Central memory CD8-positive, alpha-beta T cell (primary cell): Measurements from ENCODE around the gene CUBN.
A peak's percentile ranks its signal among the peaks of the same experiment; 100 is the strongest.

Source experiments
- ATAC-seq: fragments of 150-1000 bp; cut with Tn5 transposase; replicated peaks from 2 replicates; pipeline ENCODE4 v1.10.0; 2022; ENCODE audit warnings: mild to moderate bottlenecking, moderate FRiP score, moderate number of reproducible peaks; ENCODE audit not compliant: poor library complexity, severe bottlenecking; ENCODE audit errors: extremely low read depth
- DNase-seq, 2 donors: peaks; one replicate each; pipeline ENCODE4 v3.0.0; 2021; ENCODE audit warnings: low spot score in 2 of 2
- H3K27ac Mint-ChIP-seq: one replicate; pipeline ENCODE4 v1.8.0; 2022; ENCODE audit warnings: low read depth, mild to moderate bottlenecking, moderate library complexity, mixed read lengths
- H3K27me3 Mint-ChIP-seq: one replicate; pipeline ENCODE4 v1.8.0; 2022; ENCODE audit warnings: mixed read lengths
- H3K36me3 Mint-ChIP-seq: one replicate; pipeline ENCODE4 v1.8.0; 2022; ENCODE audit warnings: mild to moderate bottlenecking, moderate library complexity, mixed read lengths; ENCODE audit not compliant: insufficient read depth
- H3K4me1 Mint-ChIP-seq: one replicate; pipeline ENCODE4 v1.8.0; 2022; ENCODE audit warnings: mixed read lengths
- H3K4me3 Mint-ChIP-seq: one replicate; pipeline ENCODE4 v1.8.0; 2022; ENCODE audit warnings: mild to moderate bottlenecking, moderate library complexity, mixed read lengths
- H3K9me3 Mint-ChIP-seq: one replicate; pipeline ENCODE4 v1.8.0; 2022; ENCODE audit warnings: mixed read lengths

CUBN gene

DNA sequence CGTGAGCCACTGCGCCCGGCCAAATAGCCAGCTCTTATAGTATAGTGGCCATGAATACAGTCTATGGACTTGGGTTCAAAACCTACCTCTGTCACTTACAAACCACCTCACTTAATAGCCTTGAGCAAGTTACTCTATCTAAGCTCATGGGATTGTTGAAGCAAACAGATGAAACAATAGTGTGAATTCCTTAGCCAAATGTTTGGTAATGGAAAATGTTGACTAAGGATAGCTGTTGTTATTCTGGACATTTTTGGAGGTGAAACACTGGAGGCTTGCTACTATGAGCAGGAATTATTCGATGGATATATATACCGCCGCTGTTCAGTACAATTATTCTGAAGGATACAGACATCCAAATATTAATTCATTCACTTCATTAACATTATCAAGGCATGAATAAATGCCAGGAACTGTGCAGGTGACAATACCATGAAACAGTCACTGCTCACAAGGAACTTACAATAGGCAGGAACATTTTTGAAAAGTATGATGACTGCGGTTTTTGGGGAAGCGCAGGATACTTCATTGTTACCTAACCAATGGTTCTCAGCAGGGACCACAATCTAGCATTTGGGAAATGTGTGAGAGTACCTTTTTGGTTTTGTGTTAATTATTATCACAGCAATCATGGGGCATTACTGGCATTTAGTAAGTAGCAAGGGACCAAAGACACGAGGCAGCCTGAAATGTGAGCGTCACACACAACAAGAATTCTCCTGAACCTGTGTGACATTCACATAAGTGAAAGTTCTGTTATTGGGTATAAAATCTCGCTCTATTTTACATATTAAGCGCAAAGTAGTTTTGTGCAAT, 55.7 kb downstream of the CUBN start:
- H3K27ac Mint-ChIP-seq, result no peak overlapping the region
- peaks cover 2% of the 10 kb centered on the region for H3K36me3 Mint-ChIP-seq
- DNase-seq (no peak), ATAC-seq (no peak)
- H3K4me1 Mint-ChIP-seq, result no peaks in the 10 kb centered on the region
- H3K9me3 Mint-ChIP-seq, result no peaks in the 10 kb centered on the region
- no peaks in the 10 kb centered on the region for H3K27me3 Mint-ChIP-seq
- H3K4me3 Mint-ChIP-seq, result no peak overlapping the region

DNA sequence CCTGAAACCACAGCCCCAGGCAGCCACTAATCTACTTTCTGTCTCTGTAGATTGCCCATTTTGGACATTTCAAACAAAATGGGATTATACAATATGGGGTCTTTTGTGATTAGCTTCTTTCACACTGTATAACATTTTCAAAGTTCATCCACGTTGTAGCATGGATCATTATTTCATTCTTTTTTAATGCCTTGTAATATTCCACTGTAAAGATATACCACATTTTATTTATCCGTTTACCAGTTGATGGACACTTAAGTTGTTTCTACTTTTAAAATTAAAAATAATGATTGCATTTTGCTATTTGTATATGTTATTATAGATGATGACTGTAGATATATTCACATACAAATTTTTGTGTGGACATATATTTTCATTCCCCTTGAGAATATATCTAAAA, 60.7 kb downstream of the CUBN start:
- no peaks in the 10 kb centered on the region for H3K9me3 Mint-ChIP-seq
- H3K27ac Mint-ChIP-seq, result no peak overlapping the region
- H3K27me3 Mint-ChIP-seq, result no peaks in the 10 kb centered on the region
- ATAC-seq, result no peak
- no peak overlapping the region for H3K4me3 Mint-ChIP-seq
- no peak for DNase-seq
- peaks cover 22% of the 10 kb centered on the region for H3K4me1 Mint-ChIP-seq
- H3K36me3 Mint-ChIP-seq, result peaks cover 5% of the 10 kb centered on the region

DNA sequence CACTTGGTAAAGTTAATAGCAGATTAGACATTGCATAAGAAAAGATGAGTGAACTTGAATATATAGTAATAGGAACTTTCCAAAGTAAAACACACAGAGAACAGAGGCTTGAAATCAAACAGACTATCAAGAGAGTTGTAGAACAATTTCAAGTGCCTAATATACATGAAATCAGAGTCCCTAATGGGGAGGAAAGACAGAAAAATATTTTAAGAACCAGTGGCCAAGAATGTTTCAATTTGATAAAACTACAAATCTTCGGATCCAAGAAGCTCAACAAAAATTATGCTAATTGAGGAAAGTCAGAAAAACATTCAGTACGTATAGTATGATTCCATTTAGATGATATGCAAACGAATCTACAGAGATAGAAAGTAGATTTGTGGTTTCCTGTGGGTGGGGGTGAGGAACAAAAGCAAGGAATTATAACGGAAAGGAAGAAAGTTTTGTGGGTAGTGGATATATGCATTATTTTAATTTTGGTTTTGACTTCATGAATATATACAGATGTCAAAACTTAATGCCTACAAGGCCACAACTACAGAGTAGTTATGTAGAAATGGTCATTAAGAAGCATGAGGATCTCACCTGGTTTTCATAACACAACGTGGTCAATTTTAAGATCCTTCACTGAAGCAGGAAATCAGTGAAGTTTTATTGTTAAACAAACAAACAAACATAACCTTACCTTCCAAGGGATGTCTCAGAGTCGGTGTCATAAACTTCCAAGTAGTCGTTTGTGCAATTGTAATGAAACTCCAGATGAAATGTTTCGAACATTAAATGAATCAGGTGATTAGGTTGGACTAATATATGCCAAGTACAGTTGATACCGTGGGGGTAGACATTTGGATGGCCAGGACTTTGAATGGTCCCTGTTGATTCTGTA, 62.0 kb downstream of the CUBN start:
- Mint-ChIP-seq H3K27me3 (no peaks in the 10 kb centered on the region), H3K4me1 (peaks cover 22% of the 10 kb centered on the region), H3K9me3 (no peaks in the 10 kb centered on the region), H3K27ac (peak overlapping the region; percentile 27), H3K4me3 (no peak overlapping the region), H3K36me3 (peaks cover 7% of the 10 kb centered on the region)
- DNase-seq (no peak), ATAC-seq (no peak)

DNA sequence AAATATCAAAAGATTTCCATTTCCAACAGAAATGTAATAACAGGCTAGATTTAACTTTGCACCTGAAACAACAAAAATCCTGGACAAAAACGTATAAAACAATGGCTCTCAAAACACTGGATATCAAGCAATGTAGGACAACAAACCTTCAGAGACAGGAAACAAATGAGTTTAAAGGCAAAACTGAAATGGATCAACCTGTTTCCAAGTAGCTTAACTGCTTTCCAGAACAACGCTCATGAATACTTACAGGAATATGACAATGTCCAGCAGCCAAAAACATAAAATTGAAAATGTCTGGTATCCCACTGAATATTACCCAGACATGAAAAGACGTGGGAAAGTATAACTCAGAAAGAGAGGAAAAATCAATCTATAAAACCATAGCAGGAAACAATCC, 62.8 kb downstream of the CUBN start:
- ATAC-seq (no peak), DNase-seq (no peak)
- Mint-ChIP-seq H3K36me3 (peaks cover 7% of the 10 kb centered on the region), H3K9me3 (no peaks in the 10 kb centered on the region), H3K27me3 (no peaks in the 10 kb centered on the region), H3K4me3 (no peak overlapping the region), H3K4me1 (peaks cover 22% of the 10 kb centered on the region), H3K27ac (no peak overlapping the region)

DNA sequence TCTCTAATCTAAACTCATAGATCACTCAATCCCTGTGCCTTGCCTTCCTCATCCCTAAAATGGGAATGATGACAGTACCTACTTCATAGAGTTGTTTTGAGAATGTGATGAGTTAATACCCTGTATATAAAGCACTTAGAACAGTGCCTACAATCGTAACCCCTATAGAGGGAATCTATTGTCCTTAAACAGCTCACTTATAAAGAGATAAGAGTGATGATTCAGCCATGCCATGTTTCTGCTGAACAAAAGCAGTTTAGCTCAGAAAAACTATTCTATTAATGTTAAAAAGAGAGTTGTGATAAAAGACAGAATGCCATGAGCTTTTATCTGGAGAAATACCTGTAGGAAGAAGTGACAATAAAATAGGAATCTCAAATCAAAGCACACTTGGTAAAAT, 63.6 kb downstream of the CUBN start:
- peaks cover 22% of the 10 kb centered on the region for H3K4me1 Mint-ChIP-seq
- DNase-seq (no peak), ATAC-seq (no peak)
- H3K4me3 Mint-ChIP-seq, result no peak overlapping the region
- no peak overlapping the region for H3K27ac Mint-ChIP-seq
- H3K27me3 Mint-ChIP-seq, result no peaks in the 10 kb centered on the region
- no peaks in the 10 kb centered on the region for H3K9me3 Mint-ChIP-seq
- peaks cover 7% of the 10 kb centered on the region for H3K36me3 Mint-ChIP-seq

DNA sequence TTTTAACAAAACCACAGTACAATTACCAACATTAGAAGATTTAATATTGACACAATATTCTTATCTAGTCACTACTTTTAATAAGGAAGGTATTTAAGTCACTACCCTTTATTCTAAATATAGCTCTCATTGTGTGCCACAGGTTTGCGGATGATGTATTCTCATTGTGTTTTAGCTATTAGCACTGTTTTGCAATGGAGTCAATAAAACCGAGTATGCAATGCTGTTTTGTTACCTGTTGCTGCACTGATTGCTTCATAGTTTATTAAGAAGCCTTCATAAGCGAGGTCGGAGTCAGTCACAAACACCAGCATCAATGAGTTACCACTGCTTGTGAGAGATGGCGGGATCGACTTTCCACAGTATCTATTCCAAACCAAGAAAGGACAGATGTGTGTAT, 64.3 kb downstream of the CUBN start:
- Mint-ChIP-seq H3K4me1 (peaks cover 22% of the 10 kb centered on the region), H3K9me3 (no peaks in the 10 kb centered on the region), H3K27ac (no peak overlapping the region), H3K27me3 (no peaks in the 10 kb centered on the region), H3K36me3 (peaks cover 5% of the 10 kb centered on the region), H3K4me3 (no peak overlapping the region)
- DNase-seq (no peak), ATAC-seq (no peak)

DNA sequence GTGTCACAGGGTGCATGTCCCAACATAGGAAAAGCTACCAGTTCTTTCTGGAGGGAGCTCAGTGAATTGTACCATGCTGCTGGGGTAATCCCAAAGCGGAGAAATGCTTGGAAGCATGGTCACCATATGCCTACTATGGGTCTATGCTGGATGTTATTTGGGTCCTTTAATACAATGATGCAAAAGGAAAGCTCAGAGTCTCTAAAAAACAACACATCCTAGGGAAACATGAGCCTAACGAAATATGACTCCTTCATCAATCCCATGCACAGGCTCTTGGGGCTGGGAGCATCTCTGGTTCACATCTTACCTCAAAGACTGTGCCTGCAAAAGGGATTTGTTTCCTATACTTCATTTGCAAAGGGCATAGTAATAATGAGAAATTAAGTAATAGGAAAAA, 65.2 kb downstream of the CUBN start:
- Mint-ChIP-seq H3K4me1 (peaks cover 22% of the 10 kb centered on the region), H3K9me3 (no peaks in the 10 kb centered on the region), H3K36me3 (peaks cover 5% of the 10 kb centered on the region), H3K27me3 (no peaks in the 10 kb centered on the region), H3K27ac (no peak overlapping the region), H3K4me3 (no peak overlapping the region)
- no peak for DNase-seq
- ATAC-seq, result no peak

DNA sequence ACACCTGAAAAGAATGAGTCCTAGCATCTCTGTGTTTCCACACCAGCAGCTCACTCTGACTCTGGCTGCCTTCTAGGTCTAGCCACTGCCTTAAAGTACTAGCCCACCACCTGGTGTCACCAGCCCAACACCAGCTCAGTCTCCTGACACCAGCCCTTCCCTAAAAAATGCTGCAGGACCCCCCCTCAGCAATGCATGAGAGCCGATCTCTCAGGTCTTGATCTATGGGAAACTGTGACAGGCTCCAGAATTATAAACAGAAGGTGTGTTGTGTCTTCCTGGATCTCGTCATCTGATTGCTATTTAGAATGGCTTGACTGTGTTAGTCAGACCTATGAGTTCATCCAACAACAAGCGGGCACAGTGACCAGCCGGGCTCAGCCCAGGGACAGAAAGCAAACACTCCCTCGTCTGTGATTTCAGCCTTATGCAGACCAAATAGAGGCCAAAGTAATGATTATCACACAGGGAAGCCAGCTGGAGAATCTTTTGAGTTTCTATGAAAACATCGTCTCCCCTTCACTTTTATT, 66.6 kb downstream of the CUBN start:
- H3K27ac Mint-ChIP-seq, result peak overlapping the region; percentile 23
- no peaks in the 10 kb centered on the region for H3K27me3 Mint-ChIP-seq
- DNase-seq (no peak), ATAC-seq (no peak)
- H3K36me3 Mint-ChIP-seq, result peaks cover 5% of the 10 kb centered on the region
- no peaks in the 10 kb centered on the region for H3K9me3 Mint-ChIP-seq
- peaks cover 21% of the 10 kb centered on the region for H3K4me1 Mint-ChIP-seq
- no peak overlapping the region for H3K4me3 Mint-ChIP-seq

DNA sequence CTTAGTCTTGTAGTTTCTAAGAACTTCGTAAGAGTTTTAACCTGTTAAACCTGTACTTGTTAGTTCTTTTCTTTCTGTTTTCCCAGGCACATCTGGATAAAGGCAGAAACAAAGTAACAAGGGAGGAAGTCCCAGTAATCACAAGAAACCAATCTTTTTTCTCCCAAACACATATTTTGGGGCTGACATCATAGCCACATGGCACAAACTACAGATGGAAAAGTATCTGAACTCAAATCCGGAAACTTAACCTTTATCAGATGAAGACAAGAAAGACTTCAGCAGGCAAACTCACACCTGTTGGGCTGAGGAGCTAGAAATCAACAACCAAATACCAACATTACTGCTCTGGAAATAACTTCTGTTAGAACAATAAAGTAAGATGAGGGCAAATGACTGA, 67.1 kb downstream of the CUBN start:
- H3K27me3 Mint-ChIP-seq, result no peaks in the 10 kb centered on the region
- H3K9me3 Mint-ChIP-seq, result no peaks in the 10 kb centered on the region
- no peak overlapping the region for H3K4me3 Mint-ChIP-seq
- H3K4me1 Mint-ChIP-seq, result peaks cover 16% of the 10 kb centered on the region
- no peak overlapping the region for H3K27ac Mint-ChIP-seq
- DNase-seq (no peak), ATAC-seq (no peak)
- peaks cover 5% of the 10 kb centered on the region for H3K36me3 Mint-ChIP-seq

DNA sequence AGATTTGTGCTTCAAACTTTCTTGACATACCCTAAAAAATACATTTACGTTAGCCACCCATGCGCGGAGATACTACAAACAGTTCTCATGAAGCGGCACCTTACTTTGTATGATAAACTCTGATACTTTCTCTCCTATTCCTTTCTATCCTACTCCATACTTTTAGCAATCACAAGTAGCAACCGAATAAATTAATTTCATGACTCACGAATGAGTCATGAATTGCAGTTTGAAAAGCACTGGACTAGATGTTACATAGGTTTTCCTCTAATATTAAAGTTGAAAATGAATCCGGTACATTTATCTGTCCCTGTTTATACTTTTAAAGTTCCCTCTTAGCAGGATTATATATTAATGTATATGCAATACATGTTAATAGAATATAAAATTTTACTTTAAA, 67.6 kb downstream of the CUBN start:
- DNase-seq (no peak), ATAC-seq (no peak)
- peaks cover 11% of the 10 kb centered on the region for H3K4me1 Mint-ChIP-seq
- H3K27me3 Mint-ChIP-seq, result no peaks in the 10 kb centered on the region
- no peak overlapping the region for H3K27ac Mint-ChIP-seq
- no peak overlapping the region for H3K4me3 Mint-ChIP-seq
- peaks cover 5% of the 10 kb centered on the region for H3K36me3 Mint-ChIP-seq
- no peaks in the 10 kb centered on the region for H3K9me3 Mint-ChIP-seq

DNA sequence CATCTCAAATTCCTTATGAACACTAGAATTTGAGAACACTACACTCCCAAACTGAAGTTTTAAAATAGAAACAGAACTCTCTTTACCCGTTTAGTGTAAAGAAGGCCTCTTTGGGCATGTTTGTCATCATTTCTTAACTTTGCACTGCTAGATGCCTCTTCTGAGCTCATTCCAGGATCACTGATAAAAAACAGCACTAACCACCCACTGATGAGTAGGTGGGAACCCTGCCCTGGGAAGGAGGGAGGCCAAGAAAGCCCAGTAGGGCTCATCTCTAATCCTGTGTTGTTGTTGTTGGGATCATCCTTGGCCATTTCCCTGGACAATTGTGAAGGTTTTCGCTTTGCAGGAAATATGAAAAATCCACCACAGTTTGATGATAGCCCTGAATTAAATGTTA, 68.2 kb downstream of the CUBN start:
- no peaks in the 10 kb centered on the region for H3K9me3 Mint-ChIP-seq
- no peak overlapping the region for H3K4me3 Mint-ChIP-seq
- peak overlapping the region; percentile 21 for H3K27ac Mint-ChIP-seq
- H3K27me3 Mint-ChIP-seq, result no peaks in the 10 kb centered on the region
- ATAC-seq (no peak), DNase-seq (no peak)
- H3K4me1 Mint-ChIP-seq, result peaks cover 5% of the 10 kb centered on the region
- H3K36me3 Mint-ChIP-seq, result peaks cover 5% of the 10 kb centered on the region

DNA sequence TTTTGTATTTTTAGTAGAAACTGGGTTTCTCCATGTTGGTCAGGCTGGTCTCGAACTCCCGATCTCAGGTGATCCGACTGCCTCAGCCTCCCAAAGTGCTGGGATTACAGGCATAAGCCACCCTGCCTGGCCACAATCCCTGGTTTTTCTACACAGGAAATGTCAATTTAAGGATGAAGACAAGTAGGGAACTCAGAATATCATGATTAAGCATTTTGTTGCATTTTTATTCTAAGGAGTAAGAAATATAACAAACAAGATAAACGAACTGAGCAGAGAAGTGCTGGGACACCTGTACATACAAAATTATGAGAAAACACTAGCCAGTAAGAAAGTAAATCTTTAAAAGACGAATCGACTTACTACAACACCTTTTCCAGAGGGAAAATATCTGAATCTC, 69.3 kb downstream of the CUBN start:
- Mint-ChIP-seq H3K4me3 (no peak overlapping the region), H3K9me3 (no peaks in the 10 kb centered on the region), H3K36me3 (peaks cover 5% of the 10 kb centered on the region), H3K4me1 (no peaks in the 10 kb centered on the region), H3K27me3 (no peaks in the 10 kb centered on the region), H3K27ac (no peak overlapping the region)
- ATAC-seq (no peak), DNase-seq (no peak)
